ENCODE results near the gene RAB27A. TPM values are rescaled to one million over a fixed set of nuclear protein-coding genes. Genes with fewer than 3 reads are reported as not detected.
"Not testable (repeated sequence)": the region's sequence is repeated elsewhere in the genome, so short reads cannot be mapped to it uniquely, and the experiment has no call there.

Gene RAB27A
- total RNA-seq, 1 donor from 2014 or later, result 5.9 TPM

DNA sequence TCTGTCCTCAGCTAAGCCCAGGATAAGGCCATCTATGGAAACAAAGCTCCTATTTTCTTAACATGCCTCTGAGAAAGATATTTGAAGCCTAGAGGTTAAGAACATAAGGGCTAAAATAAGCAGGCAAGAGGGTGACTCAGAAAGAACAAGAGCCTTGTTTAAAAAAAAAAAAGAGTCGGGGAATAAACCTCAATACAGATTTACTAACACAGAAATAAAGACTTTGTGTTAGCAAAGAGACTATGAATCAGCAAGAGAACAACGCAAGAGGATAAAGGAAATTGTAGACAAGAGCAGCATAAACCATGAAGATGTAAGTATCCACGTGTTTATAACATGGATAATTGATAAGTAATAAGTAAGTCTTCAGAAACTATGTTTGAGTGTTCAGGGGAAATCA is 36.0 kb downstream of the RAB27A start:
- DNase-seq (ENCODE audit: low read depth, low spot score), result no peak
- no peaks in the 10 kb centered on the region for H3K27me3 Mint-ChIP-seq (ENCODE audit: low read depth)

DNA sequence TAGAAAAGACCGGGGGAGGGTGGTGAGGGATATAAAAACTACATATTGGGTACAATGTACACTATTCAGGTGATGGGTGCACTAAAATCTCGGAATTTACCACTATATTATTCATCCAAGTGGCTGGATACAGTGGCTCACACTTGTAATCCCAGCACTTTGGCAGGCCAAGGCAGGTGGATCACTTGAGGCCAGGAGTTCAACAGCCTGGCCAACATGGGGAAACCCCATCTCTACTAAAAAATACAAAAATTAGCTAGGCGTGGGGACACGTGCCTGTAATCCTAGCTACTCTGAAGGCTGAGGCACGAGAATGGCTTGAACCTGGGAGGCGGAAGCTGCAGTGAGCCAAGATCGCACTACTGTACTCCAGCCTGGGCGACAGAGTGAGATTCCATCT is 37.4 kb downstream of the RAB27A start:
- not testable (repeated sequence) for H3K36me3 Mint-ChIP-seq (ENCODE audit: low read depth); H3K27me3 Mint-ChIP-seq (ENCODE audit: low read depth); H3K9me3 Mint-ChIP-seq; H3K4me1 Mint-ChIP-seq; H3K4me3 Mint-ChIP-seq; H3K27ac Mint-ChIP-seq (ENCODE audit: unreplicated experiment); DNase-seq (ENCODE audit: low read depth, low spot score)

More for the DNA sequence above, 36.0 kb downstream of the RAB27A start:
- TF ChIP-seq, protein P1, sequence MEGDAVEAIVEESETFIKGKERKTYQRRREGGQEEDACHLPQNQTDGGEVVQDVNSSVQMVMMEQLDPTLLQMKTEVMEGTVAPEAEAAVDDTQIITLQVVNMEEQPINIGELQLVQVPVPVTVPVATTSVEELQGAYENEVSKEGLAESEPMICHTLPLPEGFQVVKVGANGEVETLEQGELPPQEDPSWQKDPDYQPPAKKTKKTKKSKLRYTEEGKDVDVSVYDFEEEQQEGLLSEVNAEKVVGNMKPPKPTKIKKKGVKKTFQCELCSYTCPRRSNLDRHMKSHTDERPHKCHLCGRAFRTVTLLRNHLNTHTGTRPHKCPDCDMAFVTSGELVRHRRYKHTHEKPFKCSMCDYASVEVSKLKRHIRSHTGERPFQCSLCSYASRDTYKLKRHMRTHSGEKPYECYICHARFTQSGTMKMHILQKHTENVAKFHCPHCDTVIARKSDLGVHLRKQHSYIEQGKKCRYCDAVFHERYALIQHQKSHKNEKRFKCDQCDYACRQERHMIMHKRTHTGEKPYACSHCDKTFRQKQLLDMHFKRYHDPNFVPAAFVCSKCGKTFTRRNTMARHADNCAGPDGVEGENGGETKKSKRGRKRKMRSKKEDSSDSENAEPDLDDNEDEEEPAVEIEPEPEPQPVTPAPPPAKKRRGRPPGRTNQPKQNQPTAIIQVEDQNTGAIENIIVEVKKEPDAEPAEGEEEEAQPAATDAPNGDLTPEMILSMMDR (conservative IDR thresholded peaks at IDR 0.05), result no peak
- no peak overlapping the region for H3K27ac Mint-ChIP-seq (ENCODE audit: unreplicated experiment)
- peaks cover 6% of the 10 kb centered on the region for H3K4me1 Mint-ChIP-seq
- H3K36me3 Mint-ChIP-seq (ENCODE audit: low read depth), result peaks cover 5% of the 10 kb centered on the region
- peaks cover 3% of the 10 kb centered on the region for H3K9me3 Mint-ChIP-seq
- no peak overlapping the region for H3K4me3 Mint-ChIP-seq

DNA sequence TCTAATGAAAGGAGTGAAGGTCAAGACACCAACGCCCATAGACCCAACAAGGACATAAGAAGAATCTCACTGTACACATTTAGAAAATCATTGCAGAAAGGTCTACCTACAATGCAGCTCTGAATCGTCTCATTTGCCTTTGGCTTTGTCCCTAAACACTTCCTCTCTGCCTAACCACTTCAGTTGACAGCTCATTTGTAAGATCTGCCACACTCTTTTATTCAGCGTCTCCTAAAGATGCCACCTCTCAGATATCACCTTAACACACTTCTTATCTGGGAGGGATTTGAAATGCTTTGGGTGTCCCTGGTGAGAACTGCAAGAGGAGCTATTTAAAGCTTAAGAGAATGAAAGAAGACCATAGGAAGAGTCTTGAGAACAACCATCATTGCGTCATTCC is 38.7 kb downstream of the RAB27A start:
- H3K9me3 Mint-ChIP-seq, result no peaks in the 10 kb centered on the region
- peaks cover 6% of the 10 kb centered on the region for H3K4me1 Mint-ChIP-seq
- no peak overlapping the region for H3K4me3 Mint-ChIP-seq
- H3K27ac Mint-ChIP-seq (ENCODE audit: unreplicated experiment), result no peak overlapping the region
- TF ChIP-seq, protein P1 (conservative IDR thresholded peaks at IDR 0.05), result no peak
- no peaks in the 10 kb centered on the region for H3K27me3 Mint-ChIP-seq (ENCODE audit: low read depth)
- no peaks in the 10 kb centered on the region for H3K36me3 Mint-ChIP-seq (ENCODE audit: low read depth)
- DNase-seq (ENCODE audit: low read depth, low spot score), result no peak

DNA sequence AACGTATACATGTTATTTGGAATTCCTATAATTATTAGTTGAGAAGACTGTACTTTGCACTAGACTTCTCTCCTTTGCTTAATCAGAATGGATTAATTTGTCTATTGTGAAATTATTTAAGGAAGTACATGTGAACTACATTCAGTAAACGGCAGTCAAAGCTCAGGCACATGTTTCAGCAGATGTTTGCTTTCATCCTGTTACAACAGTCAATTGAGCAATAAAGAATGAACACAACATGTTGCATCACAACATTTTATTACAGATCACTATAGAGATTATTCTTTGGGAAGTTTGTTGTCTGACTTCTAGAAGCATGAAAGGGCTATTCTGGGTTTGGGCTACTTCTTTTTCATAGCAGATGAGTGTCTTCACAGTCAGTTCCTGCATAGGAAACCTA is 39.2 kb downstream of the RAB27A start:
- Mint-ChIP-seq H3K36me3 (ENCODE audit: low read depth) (no peaks in the 10 kb centered on the region), H3K27me3 (ENCODE audit: low read depth) (no peaks in the 10 kb centered on the region), H3K4me3 (no peak overlapping the region), H3K9me3 (no peaks in the 10 kb centered on the region), H3K27ac (ENCODE audit: unreplicated experiment) (no peak overlapping the region), H3K4me1 (peaks cover 6% of the 10 kb centered on the region)
- DNase-seq (ENCODE audit: low read depth, low spot score), result no peak
- TF ChIP-seq, protein P1 (conservative IDR thresholded peaks at IDR 0.05), result no peak

DNA sequence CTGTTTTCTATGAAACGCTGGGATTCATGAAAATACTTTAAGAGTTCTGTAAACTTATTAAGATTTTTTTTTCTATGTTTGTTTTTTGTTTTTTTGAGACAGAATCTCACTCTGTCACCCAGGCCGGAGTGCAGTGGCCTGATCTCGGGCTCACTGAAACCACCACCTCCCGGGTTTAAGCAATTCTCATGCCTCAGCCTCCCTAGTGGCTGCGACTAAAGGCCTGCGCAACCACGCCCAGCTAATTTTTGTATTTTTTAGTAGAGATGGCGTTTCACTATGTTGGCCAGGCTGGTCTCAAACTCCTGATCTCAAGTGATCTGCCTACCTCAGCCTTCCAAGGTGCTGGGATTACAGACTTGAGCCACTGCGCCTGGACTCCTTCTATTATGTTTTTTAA is 39.7 kb downstream of the RAB27A start:
- not testable (repeated sequence) for H3K27me3 Mint-ChIP-seq (ENCODE audit: low read depth); H3K36me3 Mint-ChIP-seq (ENCODE audit: low read depth); DNase-seq (ENCODE audit: low read depth, low spot score); H3K27ac Mint-ChIP-seq (ENCODE audit: unreplicated experiment); H3K9me3 Mint-ChIP-seq; H3K4me1 Mint-ChIP-seq; H3K4me3 Mint-ChIP-seq

DNA sequence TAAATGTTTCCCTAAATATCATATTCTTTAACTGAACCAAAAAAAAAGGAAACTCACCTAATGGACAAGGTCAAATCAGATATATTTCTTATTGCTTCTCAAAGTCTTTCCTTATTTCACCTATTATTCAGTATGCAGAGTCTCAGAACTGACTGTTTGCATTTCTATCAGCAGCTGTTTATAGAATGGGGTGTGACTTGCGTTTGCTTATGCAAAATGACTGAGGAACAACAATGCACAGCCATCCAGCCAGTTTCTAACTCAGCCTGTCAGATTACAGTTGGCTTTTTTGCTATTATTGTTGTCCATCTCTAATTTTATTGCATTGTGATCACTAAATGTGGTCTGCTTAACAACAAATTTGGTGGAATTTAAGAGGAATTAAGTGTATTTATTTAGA is 40.7 kb downstream of the RAB27A start:
- Mint-ChIP-seq H3K27me3 (ENCODE audit: low read depth) (no peaks in the 10 kb centered on the region), H3K9me3 (no peaks in the 10 kb centered on the region), H3K36me3 (ENCODE audit: low read depth) (no peaks in the 10 kb centered on the region), H3K4me1 (peaks cover 6% of the 10 kb centered on the region), H3K27ac (ENCODE audit: unreplicated experiment) (no peak overlapping the region), H3K4me3 (no peak overlapping the region)
- no peak for DNase-seq (ENCODE audit: low read depth, low spot score)
- TF ChIP-seq, protein P1 (conservative IDR thresholded peaks at IDR 0.05), result no peak
